NCI-H2107 (cell line): ENCODE results near the gene ALX4.

ENCODE experiments used
- DNase-seq: peaks from one replicate; lab custom pipeline; 2025; lab: John Stamatoyannopoulos, UW

The ALX4 gene

GRCh38 chr11:44267750-44268613 is 42.0 kb downstream of the ALX4 start:
- DNase-seq, result no peak

GRCh38 chr11:44267006-44267749 is 42.8 kb downstream of the ALX4 start:
- DNase-seq, result no peak

GRCh38 chr11:44266056-44266780 is 43.7 kb downstream of the ALX4 start:
- DNase-seq, result no peak

DNA sequence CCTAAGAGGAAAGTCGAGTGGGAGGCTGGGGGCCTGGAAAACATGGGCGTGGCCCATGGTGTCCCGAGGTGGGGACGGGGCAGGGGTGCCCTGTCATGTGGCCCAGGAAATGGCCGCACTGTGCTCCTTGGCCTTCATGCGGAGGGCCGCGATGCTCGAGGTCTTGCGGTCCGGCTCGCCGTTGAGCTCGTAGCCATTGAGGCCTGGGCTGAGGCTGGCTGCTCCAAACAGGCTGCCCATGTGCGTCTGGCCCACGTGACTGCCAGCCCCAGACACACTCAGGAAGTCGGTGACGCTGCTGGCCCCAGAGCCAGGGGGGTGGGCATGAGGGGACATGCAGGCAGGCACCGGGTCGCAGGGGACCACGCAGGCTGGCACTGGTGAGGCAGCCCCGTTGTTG is 45.2 kb downstream of the ALX4 start:
- no peak for DNase-seq

DNA sequence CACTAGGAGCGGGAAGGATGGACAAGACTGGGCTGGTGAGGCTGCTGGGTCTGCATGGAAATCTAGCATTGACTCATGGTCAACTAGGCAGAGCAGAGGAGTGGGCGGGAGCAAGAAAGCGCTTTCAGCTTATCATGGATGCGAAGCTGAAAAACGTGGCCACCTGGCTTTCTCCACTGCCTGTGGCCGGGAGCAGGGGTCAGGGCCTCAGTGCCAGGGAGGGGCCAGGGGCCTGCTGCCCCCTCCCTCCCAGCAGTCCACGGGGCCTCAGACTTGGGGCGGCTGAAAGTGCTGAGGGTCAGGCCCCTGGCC is 45.5 kb downstream of the ALX4 start:
- DNase-seq, result no peak

GRCh38 chr11:44263738-44264437 is 46.1 kb downstream of the ALX4 start:
- DNase-seq, result no peak

DNA sequence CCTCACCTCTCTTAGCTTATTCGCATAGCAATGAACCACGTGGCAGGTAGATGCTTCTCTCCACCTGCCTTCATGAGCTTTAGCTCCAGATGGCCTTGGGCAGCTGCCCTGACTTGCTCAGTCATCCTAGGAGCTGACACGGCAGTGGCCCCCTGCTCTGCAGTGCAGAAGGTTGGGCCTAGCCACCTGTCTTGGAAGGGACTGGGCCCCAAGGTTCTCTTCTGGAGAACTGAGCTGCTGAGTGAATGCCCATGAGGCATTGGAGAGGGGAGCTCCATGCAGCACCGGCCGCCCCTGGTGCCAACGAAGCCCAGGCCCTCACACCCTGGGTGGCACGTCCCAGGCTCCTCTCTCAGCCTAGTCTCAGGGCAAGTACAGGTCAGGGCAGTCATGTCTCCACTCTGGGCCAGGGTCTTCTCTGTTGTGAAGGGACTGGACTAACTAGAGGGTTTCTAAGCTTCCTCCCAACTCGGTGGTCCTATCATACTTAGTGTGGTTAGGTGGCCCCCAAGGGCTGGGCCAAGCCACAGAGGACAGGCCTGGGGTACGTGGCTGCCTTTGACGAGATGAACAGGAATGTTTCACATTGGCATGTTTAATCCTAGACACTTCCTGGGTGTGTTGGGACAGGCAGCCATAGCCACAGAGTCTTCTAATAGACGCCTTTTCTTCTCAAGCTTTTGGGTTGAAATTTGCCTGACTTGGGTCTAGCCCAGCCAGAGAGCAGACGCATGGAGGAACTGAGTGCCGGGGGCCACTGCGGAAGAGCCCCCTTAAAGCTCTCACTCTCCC is 47.9 kb downstream of the ALX4 start:
- DNase-seq, result no peak

- DNase-seq, result no peak
These were observed 49.9 kb downstream of the ALX4 start for GRCh38 chr11:44260081-44260480.

GRCh38 chr11:44258839-44259420 is 51.0 kb downstream of the ALX4 start:
- no peak for DNase-seq

- DNase-seq, result no peak
These were observed 51.8 kb downstream of the ALX4 start for GRCh38 chr11:44258190-44258489.

DNA sequence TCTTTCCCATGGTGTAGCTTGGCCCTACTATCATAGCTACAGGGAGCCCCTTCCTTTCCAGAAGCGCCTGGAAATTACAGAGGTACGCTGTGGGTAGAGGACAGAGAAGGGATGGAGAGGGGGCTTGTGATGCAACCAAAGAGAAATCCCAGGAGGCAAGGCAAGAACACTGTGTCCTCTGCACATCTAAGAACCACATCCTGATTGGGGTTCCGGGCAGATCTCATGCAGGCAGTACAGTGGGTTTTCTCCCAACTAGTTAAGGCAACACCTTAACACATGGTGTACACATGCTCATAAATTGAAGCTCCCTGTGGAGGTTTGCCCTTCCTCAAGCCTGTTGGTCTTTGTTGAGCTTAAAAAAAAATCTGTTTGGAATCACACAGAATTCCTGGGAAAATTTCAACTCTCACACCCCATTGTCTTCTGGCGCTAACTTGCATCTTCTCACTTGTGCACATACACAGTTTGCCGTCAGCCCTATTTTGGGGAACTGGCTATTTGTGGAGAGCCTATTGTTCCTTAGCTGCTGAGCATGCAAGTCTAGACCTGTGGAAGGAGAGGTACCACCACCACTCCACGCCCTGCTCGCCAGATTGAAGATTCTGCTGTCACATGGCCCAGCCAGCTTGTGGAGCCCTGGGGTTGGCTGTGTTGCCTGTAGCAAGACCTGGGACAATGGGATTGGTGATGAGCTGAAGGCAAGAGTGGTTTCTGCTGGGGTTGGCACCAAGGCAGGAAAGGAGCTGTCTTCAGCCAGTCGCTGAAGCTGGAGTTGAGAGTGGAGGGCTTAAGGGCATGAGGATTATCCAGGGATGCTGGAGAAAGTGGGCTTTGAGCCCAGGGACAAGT is 52.4 kb downstream of the ALX4 start:
- no peak for DNase-seq

GRCh38 chr11:44256673-44257291 is 53.2 kb downstream of the ALX4 start:
- DNase-seq, result no peak

GRCh38 chr11:44255406-44256071 is 54.4 kb downstream of the ALX4 start:
- no peak for DNase-seq

DNA sequence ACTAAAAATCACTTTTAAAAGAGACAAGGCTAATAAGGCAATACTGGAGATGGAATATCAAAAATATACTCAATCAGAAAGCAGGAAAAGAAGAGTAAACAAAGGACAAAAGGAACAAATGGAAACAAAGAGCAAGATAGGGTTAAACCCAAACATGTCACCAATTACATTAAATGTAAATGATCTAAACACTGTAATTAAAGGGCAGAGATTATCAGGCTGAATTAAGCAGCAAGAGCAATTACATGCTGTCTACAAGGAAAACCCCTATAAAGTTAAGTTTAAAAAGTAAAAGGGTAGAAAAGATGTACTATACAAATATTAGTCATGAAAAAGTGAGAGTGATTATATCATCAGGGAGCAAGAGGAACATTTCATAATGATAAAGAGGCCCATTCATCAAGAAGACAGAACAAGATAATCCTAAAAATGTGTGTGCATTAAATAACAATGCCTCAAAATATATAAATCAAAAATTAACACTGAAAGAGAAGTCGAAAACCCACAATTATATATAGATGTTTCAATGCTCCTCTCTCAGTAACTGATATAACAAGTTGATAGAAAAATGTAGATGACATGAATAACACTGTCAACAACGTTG is 56.8 kb downstream of the ALX4 start:
- DNase-seq, result no peak

- no peak for DNase-seq
These were observed 59.5 kb downstream of the ALX4 start for GRCh38 chr11:44250421-44250820.

GRCh38 chr11:44248109-44248508 is 61.8 kb downstream of the ALX4 start:
- no peak for DNase-seq

- DNase-seq, result no peak
These were observed 62.4 kb downstream of the ALX4 start for GRCh38 chr11:44247508-44247907.

DNA sequence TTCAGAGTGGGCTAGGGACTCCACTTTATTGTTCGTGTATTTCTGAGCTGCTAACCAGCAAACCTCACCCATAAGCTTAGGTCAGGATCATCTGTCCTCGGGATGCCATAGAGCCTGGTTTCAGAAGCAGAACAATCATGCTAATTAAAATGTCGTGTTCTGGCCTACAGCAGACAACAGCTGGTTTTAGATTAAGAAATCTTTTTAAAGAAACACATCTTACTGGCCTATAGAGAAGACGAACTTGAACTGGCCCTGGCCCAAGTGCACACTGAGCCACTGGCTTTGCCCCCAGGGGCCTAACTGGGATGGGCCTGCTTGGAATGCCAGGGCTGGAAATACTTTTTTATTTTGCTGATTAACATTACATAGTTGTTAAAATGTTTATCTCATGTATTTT is 63.2 kb downstream of the ALX4 start:
- DNase-seq, result no peak
